Fibroblast of the aortic adventitia (primary cell): ENCODE data around the gene SNRNP70. TPM values are rescaled to one million over a fixed set of nuclear protein-coding genes. Genes with fewer than 3 reads are reported as not detected.

Experiments
- DNase-seq: peaks from one replicate; pipeline ENCODE4 v3.0.0-alpha.2; 2010; ENCODE audit warnings: low read depth
- H3K4me3 ChIP-seq: 2 replicates; pipeline ENCODE4 v1.5.1; 2011; ENCODE audit warnings: low read depth, mild to moderate bottlenecking, control low read depth, low read length, moderate library complexity
- CTCF ChIP-seq: IDR thresholded peaks from 2 replicates; pipeline ENCODE4 v1.5.1; 2011; ENCODE audit warnings: mild to moderate bottlenecking, low read length, control low read depth, inconsistent platforms; ENCODE audit not compliant: insufficient read depth
- total RNA-seq: library from RNA; depleted of rRNA; stranded (reverse); fragments of >200 nt; gene quantifications from 2 replicates; pipeline ENCODE4 v1.2.3, GENCODE V29; 2012; ENCODE audit warnings: low replicate concordance

The SNRNP70 gene
- total RNA-seq, 1 donor = 111 TPM

GRCh38 chr19:49148784-49149651 is 63.8 kb downstream of the SNRNP70 start:
- TF ChIP-seq CTCF = no peak
- H3K4me3 ChIP-seq = peak overlapping the region; percentile 93
- peak; percentile 91 for DNase-seq

DNA sequence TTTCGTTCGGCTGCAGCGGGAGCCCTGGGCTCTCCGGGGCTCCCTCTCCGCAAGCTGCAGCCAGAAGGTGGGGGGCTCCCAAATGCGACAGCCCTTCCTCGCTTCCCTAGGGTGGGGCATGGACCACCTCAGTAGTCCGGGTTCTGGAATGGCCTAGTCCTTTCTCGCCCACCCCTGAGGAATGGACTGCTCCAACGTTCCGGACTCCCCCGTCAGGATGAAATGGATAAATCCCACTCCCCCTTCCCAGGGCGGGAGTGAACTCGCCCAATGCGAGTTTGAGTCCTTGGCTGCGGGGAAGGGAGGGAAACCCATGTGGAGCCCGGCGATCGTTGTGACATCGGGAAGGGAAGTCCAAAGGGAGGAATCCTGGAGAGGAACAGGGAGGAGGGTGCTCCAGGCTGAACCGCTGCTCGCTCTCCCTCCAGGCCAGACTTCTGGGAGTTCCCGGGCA is 64.4 kb downstream of the SNRNP70 start:
- H3K4me3 ChIP-seq = peak overlapping the region; percentile 93
- no peak for TF ChIP-seq CTCF
- DNase-seq = peak; percentile 90

DNA sequence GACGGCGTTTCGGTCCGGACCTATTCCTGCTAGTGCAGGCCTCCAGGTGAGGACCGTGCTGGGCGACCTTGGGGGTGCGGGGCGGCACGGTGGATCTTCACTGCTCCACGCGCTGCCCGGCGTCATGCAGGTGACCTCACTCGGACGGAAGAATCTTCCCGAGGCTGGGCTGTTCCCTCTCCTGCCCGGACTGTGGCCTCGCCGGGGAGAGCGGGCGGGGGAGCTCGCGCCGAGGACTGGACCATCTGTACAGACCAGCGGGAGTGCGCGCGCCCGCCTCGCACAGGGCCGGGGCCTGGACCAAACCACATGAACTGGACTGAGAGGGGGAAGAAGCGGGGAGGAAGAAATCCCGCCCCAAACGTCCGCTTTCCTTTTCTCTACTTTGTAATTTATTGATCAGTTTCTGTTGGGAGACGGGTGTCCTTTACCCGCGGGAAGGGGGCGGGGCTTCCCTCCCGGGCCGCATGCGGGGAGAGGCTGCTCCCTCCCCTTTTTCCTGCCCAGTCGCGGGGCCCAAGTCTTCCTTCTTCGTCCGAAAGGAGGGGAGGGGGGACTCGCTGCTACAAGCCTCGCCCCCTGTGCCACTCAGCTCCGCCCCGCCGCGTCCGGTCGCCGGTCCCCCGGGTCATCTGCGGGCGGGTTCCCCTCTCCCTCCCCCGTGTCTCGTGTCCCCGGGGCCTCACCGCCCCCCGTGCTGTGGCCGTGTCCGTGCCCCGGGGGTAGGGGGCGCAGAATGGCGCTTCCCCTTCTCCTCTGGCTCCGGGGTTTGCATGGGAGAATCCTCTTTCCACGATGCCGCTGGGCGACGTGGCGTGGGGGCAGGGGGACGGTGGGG is 65.1 kb downstream of the SNRNP70 start:
- H3K4me3 ChIP-seq = peak overlapping the region; percentile 93
- DNase-seq = peak; percentile 65
- no peak for TF ChIP-seq CTCF

- H3K4me3 ChIP-seq = peak overlapping the region; percentile 93
- no peak for TF ChIP-seq CTCF
- DNase-seq = no peak
These were observed 65.6 kb downstream of the SNRNP70 start for GRCh38 chr19:49150944-49151243.

DNA sequence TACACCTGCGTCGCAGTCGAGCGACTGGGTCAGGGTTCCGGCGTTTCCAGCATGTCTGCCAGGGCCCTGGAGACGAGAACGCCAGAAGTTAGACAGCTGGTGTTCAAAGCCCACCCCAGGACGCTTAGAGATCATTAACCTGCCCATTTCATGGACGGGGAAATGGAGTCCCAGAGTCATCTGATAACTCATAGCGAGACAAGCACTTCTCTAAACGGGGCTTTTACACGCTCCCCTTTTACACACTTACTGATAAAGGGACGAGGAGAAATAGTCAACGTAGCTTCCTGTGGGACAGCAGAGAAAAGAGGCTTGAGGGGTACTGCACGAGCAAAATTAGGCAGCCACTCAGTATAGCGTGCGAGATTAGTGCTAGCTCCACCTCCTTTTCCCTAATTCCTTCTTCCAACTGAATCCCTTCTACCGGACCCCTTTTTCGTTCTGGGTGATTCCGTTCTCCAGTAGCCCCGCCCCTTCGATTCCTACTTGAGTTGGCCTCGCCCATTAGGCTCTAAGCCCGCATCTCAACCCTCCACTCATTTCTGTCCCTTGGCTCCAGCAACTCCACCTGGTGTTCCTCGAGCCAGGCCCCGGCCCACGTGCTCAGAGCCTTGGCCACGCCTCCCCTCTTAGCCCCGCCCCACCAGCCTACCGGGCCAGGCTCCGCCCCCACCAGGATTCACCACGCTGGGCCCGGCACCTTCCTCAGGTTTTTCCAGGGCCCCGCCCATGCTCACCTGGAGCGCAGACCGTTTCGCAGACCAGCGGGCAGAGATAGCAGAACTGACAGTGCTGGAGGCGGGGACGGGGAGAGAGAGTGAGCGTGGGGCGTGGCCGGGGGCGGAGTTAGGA is 66.2 kb downstream of the SNRNP70 start:
- TF ChIP-seq CTCF = no peak
- peak overlapping the region; percentile 22 for H3K4me3 ChIP-seq
- peak; percentile 28 for DNase-seq

DNA sequence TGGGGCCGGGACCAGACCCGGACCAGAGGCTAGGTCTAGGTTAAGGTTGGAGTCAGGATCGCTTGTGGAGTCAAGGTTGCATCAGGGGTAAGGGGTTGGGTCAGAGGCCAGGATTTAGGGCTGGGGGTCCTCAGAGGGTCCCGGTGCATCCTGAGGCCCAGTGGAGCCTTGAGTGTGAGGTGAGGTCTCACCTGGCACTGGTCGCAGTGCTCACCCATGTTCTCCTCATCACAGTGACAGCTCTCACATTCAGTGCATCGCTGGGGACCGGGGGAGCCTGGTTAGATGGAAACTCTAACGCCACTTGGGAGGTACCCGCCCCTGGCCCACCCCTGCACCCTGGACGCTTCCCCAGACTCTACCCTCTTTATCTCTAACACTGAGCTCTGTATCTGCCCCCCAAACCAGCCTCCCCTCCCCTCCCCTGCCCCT is 66.9 kb downstream of the SNRNP70 start:
- TF ChIP-seq CTCF = no peak
- no peak for DNase-seq
- H3K4me3 ChIP-seq = no peak overlapping the region
